GM19397 (cell line): Measurements from ENCODE around the gene EPHB1.
"Not testable (repeated sequence)": the region's sequence is repeated elsewhere in the genome, so short reads cannot be mapped to it uniquely, and the experiment has no call there.

Source experiments
- ATAC-seq: cut with Tn5 transposase; IDR thresholded peaks from one replicate; pipeline ENCODE4 v1.9.1; 2021; ENCODE audit warnings: mild to moderate bottlenecking, moderate library complexity; ENCODE audit not compliant: unreplicated experiment

EPHB1 gene

DNA sequence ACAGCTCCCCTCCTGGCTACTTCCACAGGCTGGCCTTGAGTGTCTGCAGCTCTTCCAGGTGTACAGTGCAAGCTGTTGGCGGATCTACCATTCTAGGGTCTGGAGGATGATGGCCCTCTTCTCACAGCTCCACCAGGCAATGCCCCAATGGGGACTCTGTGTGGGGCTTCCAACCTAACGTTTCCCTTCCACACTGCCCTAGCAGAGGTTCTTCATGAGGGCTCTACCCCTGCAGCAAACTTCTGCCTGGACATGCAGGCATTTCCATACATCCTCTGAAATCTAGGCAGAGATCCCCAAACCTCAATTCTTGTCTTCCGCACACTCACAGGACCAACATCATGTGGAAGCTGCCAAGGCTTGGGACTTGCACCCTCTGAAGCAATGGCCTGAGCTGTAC lies 438.4 kb downstream of the EPHB1 start:
- ATAC-seq, result not testable (repeated sequence)

GRCh38 chr3:135235541-135235940 lies 440.5 kb downstream of the EPHB1 start:
- ATAC-seq, result no peak

- no peak for ATAC-seq
Observed at GRCh38 chr3:135237371-135238143, 442.5 kb downstream of the EPHB1 start.

- ATAC-seq, result no peak
Observed at GRCh38 chr3:135238236-135238830, 443.3 kb downstream of the EPHB1 start.

DNA sequence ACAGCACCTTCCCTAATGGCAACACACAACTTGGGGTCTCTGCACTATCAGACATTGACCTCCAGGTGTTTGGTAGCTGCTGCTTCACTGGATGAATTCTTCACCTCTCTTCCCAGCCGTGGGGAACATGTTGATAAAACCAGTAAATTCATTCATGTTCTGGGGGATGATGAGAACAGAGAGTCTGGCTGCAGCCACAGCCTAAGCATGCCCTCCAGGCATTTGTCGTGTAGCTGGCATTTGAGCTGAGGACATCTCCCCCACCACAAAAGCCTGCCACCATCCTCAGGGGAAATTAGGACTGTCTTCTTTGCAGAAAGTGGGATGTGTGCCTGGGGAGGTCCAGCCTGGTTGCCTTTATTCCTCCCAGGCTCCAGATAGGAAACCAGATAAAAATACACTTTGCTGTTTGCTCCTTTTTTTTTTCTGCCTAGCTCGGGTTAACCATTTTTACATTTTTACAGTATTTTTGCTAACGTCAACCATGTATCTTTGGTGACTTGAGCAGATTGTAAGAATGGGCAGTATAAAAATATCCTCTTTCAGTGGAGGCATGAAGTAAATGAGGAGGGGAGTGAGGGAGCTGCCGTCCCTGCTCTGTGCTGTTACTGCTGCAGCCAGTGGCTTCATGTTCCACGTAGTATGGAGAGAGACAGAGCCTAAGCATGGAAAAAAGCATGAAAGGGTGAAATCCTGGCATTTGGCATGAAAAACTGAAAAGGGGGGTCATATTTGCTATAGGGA lies 444.0 kb downstream of the EPHB1 start:
- no peak for ATAC-seq

- no peak for ATAC-seq
Observed at GRCh38 chr3:135239615-135239884, 444.5 kb downstream of the EPHB1 start.

- peak; percentile 67 for ATAC-seq
Observed at GRCh38 chr3:135240426-135240825, 445.4 kb downstream of the EPHB1 start.

- no peak for ATAC-seq
Observed at GRCh38 chr3:135242285-135242684, 447.2 kb downstream of the EPHB1 start.

DNA sequence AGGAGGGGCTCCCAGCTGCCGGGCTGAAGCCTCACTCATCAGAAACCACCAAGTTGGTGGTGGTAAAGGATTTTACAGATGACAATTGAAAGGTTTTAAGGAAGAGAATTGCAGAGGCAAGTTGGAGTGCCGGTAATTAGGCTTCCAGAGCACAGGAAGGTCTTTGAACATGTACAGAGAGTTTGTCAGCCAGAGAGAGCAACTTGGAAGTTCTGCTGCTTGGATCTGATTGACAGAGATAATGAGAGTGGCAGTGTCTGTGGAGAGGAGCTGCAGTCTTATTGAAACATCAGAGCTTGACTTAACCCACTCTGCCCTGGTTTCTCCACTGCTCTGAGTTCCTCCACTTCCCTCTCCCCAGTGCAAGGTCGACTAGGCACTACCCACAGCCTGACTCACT lies 448.6 kb downstream of the EPHB1 start:
- no peak for ATAC-seq

GRCh38 chr3:135246027-135246426 lies 451.0 kb downstream of the EPHB1 start:
- ATAC-seq, result no peak

DNA sequence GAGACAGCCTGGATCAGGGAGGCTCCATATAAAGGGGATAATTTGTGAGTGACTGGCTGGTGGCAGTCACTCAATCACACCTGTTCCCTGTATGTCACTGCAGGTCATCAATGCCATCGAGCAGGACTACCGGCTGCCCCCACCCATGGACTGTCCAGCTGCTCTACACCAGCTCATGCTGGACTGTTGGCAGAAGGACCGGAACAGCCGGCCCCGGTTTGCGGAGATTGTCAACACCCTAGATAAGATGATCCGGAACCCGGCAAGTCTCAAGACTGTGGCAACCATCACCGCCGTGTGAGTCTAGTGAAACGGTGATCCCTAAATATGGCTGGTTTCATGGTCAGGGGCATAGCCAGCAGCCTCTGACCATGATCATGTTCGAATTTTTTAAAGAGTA lies 453.2 kb downstream of the EPHB1 start:
- no peak for ATAC-seq

GRCh38 chr3:135249186-135249585 lies 454.1 kb downstream of the EPHB1 start:
- no peak for ATAC-seq

GRCh38 chr3:135258916-135259315 lies 463.9 kb downstream of the EPHB1 start:
- no peak for ATAC-seq

DNA sequence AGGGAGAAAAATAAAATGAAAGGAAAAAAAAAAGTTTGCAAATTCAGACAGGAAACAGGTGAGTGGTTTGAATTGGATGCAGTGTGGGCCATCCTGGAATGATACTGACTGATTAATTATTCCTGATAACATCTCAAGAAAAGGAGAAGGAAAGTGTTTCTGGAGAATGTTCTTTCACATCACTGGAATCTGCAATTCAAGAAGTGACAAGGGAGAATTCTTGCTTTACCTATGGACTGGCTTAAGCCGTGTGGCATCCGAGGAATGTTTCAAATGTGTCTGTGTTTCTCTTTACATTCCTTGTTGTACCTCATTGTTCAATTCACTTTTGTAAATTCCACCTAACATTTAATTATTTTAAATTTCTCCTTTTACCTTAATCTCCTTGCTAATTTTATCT lies 465.0 kb downstream of the EPHB1 start:
- no peak for ATAC-seq

DNA sequence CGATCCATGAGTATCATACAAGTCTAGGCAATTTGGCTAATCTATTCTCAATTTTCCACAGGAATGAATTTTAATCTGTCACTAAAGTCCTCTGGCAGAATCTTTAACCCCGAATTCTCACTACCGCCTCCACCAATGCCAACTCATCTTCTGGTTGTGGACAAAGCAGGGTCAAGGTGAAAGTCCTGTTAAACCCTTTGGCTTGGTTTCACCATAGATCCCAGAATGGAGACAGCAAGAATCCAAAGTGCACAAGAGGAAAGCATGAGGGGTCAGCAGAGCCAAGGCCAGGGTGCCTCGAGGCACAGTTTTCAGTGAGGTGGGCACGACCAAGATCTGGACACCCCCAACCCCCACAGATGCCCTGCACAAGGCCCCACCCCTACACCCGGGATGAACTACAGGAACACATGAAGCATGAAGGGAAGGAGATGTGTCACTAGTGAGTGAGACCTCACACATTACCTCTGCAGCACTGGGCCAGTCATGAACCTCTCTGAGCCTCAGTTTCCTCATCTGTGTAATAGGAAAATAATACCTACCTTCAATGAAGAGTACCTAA lies 466.2 kb downstream of the EPHB1 start:
- no peak for ATAC-seq

DNA sequence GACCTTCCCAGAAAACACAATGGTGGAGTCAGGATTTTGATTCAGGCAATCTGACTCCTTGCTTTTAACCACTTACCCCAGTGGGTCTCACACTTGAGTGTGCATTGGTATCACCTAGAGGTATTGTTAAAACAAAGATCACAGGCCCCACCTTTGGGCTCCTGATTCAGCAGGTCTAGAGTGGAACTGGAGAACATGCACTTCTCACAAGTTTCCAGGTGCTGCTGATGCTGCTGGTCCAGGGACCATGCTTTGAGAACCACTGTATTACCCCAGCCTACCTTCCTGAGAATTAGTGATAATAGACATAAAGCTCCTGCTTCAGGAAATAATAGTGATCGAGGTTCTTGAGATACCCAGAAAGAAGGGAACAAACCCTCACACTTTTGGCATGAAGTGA lies 466.9 kb downstream of the EPHB1 start:
- no peak for ATAC-seq

DNA sequence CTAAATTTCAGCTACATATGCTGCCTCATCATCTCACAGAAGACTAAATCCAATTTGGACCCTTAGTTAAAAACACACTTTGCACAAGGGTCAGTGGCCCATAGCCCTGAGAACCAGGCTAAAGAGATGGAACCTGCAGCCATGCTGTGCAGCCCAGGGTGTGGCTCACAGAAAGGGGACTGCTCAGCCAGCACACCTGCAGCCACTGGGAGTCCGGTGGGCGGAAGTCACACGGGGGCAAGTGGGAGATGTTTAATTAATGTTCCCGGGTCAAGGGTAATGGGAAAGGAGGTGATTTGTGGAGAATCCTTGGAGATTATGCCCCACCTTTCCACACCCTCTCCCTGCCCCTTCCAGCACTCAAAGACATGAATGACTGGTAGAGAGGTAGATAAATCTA lies 467.4 kb downstream of the EPHB1 start:
- ATAC-seq, result no peak

- ATAC-seq, result no peak
Observed at GRCh38 chr3:135263331-135263730, 468.3 kb downstream of the EPHB1 start.

DNA sequence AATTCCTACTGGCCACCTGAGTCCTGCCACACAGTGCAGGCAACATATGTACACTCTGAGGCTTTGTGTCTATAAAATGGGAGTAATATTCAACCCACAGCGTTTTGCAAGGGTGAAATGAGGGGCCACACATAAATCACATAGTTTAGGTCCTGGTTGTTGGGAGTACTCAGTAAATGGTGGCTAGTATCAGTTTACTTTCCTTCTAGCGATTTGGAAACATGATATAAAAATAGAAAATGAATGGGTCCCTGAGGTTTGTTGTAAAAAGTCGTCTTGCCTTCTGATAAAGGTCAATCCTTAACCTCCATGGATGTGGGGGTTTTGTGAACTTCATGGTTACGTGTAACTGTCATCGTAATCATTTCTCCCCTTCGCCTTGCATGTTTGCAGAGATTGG lies 472.4 kb downstream of the EPHB1 start:
- no peak for ATAC-seq

DNA sequence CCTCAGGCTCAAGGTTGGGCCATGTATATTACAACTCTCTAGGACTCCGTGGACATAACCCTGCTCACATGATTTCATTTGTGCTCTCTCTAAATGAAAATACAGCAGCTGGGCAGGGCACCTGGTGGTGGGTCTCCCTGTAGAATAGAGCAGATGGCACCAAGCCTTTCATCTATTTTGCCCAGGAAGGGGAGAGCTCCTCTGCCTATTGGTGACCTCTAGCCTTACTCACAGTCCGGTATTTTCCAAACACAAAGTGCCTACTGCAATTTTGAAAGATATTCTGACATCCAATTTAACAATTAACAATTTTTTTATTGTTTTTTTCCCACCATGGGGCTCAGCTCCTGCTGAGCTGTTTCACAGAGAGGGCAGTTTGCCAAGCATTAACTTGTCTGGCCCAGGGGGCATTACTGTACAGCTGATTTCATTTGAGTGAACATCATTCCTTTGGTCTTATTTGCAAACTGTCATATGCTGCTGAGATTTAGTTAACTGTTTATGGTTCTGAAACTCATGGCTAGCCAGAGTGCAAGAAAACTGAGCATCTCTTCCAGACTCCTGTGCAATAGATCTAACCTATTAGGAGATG lies 474.0 kb downstream of the EPHB1 start:
- ATAC-seq, result no peak

DNA sequence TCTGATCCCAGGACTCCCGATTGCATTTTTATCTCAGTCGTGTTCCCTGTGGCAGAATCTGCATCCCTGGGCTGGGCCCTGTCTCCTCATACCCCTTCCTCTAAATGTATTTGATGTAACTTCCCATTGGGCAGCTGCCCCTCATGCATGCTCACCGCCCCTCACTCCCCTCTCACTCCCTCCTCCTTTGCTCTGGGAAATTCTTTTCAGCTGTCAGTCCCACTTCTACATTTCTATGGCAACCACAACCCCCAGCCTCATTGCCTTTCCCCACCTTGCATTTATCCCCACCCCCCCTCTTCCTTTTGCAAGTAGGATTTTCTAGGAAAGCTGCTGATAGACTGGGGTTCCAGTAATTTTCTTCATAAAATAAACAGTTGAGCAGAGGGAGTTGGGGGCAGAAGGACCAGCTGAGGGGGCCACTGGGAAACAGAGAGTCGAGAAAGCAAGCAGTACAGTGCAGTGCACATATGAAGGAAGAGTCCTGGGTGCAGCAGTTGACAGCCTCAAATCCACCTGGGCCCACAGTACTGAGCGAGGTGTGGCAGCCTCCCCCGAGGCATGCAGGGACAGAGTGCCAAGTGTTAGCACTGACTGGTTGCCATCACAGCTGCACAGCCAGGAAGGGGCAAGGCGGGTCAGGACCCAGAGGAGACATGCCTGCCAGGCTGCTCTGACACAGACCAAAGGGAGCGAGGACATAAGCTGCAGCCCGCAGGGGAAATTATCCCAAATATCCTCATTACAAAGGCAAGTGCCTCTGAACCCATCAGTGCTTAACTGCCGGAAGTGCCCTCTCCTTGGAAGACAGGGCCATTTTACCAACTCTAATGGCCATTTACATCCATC lies 476.3 kb downstream of the EPHB1 start:
- ATAC-seq, result no peak
